Neutrophil (primary cell): ENCODE data around the gene PLEK2.
A peak's percentile ranks its signal among the peaks of the same experiment; 100 is the strongest.
"Not testable (repeated sequence)": the region's sequence is repeated elsewhere in the genome, so short reads cannot be mapped to it uniquely, and the experiment has no call there.

Experiments used
- H3K27ac ChIP-seq: fragments of 200-600 bp; sonication (generic); 2 replicates; pipeline ENCODE4 v1.5.1; 2016; ENCODE audit warnings: mild to moderate bottlenecking, moderate library complexity
- H3K27me3 ChIP-seq: fragments of 200-600 bp; sonication (generic); 2 replicates; pipeline ENCODE4 v1.6.0; 2016; ENCODE audit warnings: mild to moderate bottlenecking
- H3K36me3 ChIP-seq: fragments of 200-600 bp; sonication (generic); 2 replicates; pipeline ENCODE4 v1.5.1; 2017
- H3K4me1 ChIP-seq, 2 experiments: fragments of 200-600 bp in 1 of 2; sonication (generic) in 1 of 2; 1 replicate in 1 of 2; 2 replicates in 1 of 2; pipeline versions ENCODE4 v1.5.1 to v1.6.1; 2013 to 2016; ENCODE audit warnings: low read depth in 1 of 2, low read length in 1 of 2, mild to moderate bottlenecking in 1 of 2, moderate library complexity in 1 of 2; ENCODE audit not compliant: control insufficient read depth in 1 of 2, insufficient read depth in 1 of 2
- H3K4me3 ChIP-seq, 2 experiments: fragments of 200-600 bp in 1 of 2; sonication (generic) in 1 of 2; 1 replicate in 1 of 2; 2 replicates in 1 of 2; pipeline ENCODE4 v1.5.1; 2013 to 2016; ENCODE audit warnings: low read depth in 1 of 2, low read length in 1 of 2, mild to moderate bottlenecking in 1 of 2, moderate library complexity in 1 of 2
- H3K9me3 ChIP-seq: fragments of 200-600 bp; sonication (generic); 2 replicates; pipeline ENCODE4 v1.5.1; 2016
- CTCF ChIP-seq: fragments of 200-600 bp; sonication (generic); IDR thresholded peaks from 2 replicates; pipeline ENCODE4 v1.5.1; 2016; ENCODE audit warnings: antibody characterized with exemption

Gene PLEK2

GRCh38 chr14:67357186-67357968 is 54.6 kb downstream of the PLEK2 start:
- Histone ChIP-seq H3K9me3 (no peaks in the 10 kb centered on the region), H3K27ac (peak overlapping the region; percentile 33), H3K4me3 (no peak overlapping the region), H3K36me3 (peaks cover 6% of the 10 kb centered on the region), H3K27me3 (no peaks in the 10 kb centered on the region), H3K4me1 (peaks cover 24 to 29% of the 10 kb centered on the region in 2 experiments)
- TF ChIP-seq CTCF = no peak

- no peaks in the 10 kb centered on the region for H3K4me1 ChIP-seq
- TF ChIP-seq CTCF = no peak
- H3K9me3 ChIP-seq = no peaks in the 10 kb centered on the region
- no peak overlapping the region for H3K27ac ChIP-seq
- H3K36me3 ChIP-seq = peaks cover 50% of the 10 kb centered on the region
- H3K27me3 ChIP-seq = no peaks in the 10 kb centered on the region
- H3K4me3 ChIP-seq = no peak overlapping the region
These were observed 59.9 kb downstream of the PLEK2 start for GRCh38 chr14:67352055-67352454.

- H3K9me3 ChIP-seq = no peaks in the 10 kb centered on the region
- no peak for TF ChIP-seq CTCF
- no peaks in the 10 kb centered on the region for H3K4me1 ChIP-seq
- H3K36me3 ChIP-seq = peaks cover 94% of the 10 kb centered on the region
- no peak overlapping the region for H3K27ac ChIP-seq
- no peaks in the 10 kb centered on the region for H3K27me3 ChIP-seq
- no peak overlapping the region for H3K4me3 ChIP-seq
These were observed 66.4 kb downstream of the PLEK2 start for GRCh38 chr14:67345583-67345982.

- no peak for TF ChIP-seq CTCF
- no peak overlapping the region for H3K4me3 ChIP-seq
- H3K36me3 ChIP-seq = peaks cover 93% of the 10 kb centered on the region
- no peaks in the 10 kb centered on the region for H3K9me3 ChIP-seq
- H3K27ac ChIP-seq = no peak overlapping the region
- H3K27me3 ChIP-seq = no peaks in the 10 kb centered on the region
- H3K4me1 ChIP-seq = no peaks in the 10 kb centered on the region
These were observed 68.2 kb downstream of the PLEK2 start for GRCh38 chr14:67343601-67344230.

GRCh38 chr14:67341231-67341630 is 70.7 kb downstream of the PLEK2 start:
- H3K4me3 ChIP-seq, H3K27me3 ChIP-seq, H3K27ac ChIP-seq, H3K9me3 ChIP-seq, H3K4me1 ChIP-seq: not testable (repeated sequence)
- H3K36me3 ChIP-seq = peaks cover 93% of the 10 kb centered on the region
